ENCODE results near the gene RBM34. TPM values are rescaled to one million over a fixed set of nuclear protein-coding genes. Genes with fewer than 3 reads are reported as not detected.

Gene RBM34
- total RNA-seq, 1 donor from 2014 or later: 94.2 TPM

GRCh38 chr1:235181561-235182245, 20.7 kb upstream of the RBM34 start:
- Mint-ChIP-seq H3K4me1 (ENCODE audit: low read depth, unreplicated experiment) (peaks cover 8% of the 10 kb centered on the region), H3K4me3 (ENCODE audit: unreplicated experiment) (no peak overlapping the region), H3K9me3 (ENCODE audit: unreplicated experiment) (peaks cover 5% of the 10 kb centered on the region), H3K27me3 (ENCODE audit: unreplicated experiment) (no peaks in the 10 kb centered on the region), H3K36me3 (ENCODE audit: unreplicated experiment) (no peaks in the 10 kb centered on the region), H3K27ac (ENCODE audit: unreplicated experiment) (no peak overlapping the region)
- DNase-seq: no peak
- TF ChIP-seq CTCF (IDR thresholded peaks at IDR 0.05; ENCODE audit: partially characterized antibody, unreplicated experiment): no peak

DNA sequence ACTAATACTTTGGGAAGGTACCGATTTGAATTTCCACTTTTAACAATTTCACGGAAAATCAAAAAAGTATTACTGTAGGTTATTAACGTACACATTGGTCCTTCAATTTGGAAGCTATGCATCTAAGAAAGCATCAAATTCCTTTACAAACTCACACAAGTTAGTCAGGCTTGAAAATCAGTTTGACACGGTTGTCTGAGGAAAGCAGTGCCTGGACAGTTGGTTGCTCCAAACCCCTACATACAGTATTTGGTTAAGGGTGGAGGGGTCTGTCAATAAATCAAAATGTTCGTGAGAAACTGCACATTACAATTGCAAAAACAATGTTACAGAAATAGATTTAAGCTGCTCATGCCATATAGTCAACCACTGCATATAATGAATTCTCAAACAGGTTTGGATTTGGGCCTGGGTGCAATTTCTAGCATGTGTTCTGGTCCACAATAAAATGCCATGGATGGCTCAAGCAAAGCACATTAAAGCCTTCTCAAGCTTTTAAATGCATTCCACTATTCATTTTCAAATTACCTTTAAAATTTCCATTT, 19.9 kb upstream of the RBM34 start:
- Mint-ChIP-seq H3K27me3 (ENCODE audit: unreplicated experiment) (no peaks in the 10 kb centered on the region), H3K4me3 (ENCODE audit: unreplicated experiment) (no peak overlapping the region), H3K36me3 (ENCODE audit: unreplicated experiment) (no peaks in the 10 kb centered on the region), H3K9me3 (ENCODE audit: unreplicated experiment) (peaks cover 3% of the 10 kb centered on the region), H3K4me1 (ENCODE audit: low read depth, unreplicated experiment) (peaks cover 7% of the 10 kb centered on the region), H3K27ac (ENCODE audit: unreplicated experiment) (no peak overlapping the region)
- TF ChIP-seq CTCF (IDR thresholded peaks at IDR 0.05; ENCODE audit: partially characterized antibody, unreplicated experiment): no peak
- DNase-seq: no peak

- DNase-seq: peak; percentile 48
- H3K4me1 Mint-ChIP-seq (ENCODE audit: low read depth, unreplicated experiment): no peaks in the 10 kb centered on the region
- no peak for TF ChIP-seq CTCF (IDR thresholded peaks at IDR 0.05; ENCODE audit: partially characterized antibody, unreplicated experiment)
- H3K4me3 Mint-ChIP-seq (ENCODE audit: unreplicated experiment): no peak overlapping the region
- H3K9me3 Mint-ChIP-seq (ENCODE audit: unreplicated experiment): no peaks in the 10 kb centered on the region
- no peaks in the 10 kb centered on the region for H3K27me3 Mint-ChIP-seq (ENCODE audit: unreplicated experiment)
- peaks cover 4% of the 10 kb centered on the region for H3K36me3 Mint-ChIP-seq (ENCODE audit: unreplicated experiment)
- H3K27ac Mint-ChIP-seq (ENCODE audit: unreplicated experiment): no peak overlapping the region
These were observed 15.4 kb upstream of the RBM34 start for GRCh38 chr1:235176486-235176885.

DNA sequence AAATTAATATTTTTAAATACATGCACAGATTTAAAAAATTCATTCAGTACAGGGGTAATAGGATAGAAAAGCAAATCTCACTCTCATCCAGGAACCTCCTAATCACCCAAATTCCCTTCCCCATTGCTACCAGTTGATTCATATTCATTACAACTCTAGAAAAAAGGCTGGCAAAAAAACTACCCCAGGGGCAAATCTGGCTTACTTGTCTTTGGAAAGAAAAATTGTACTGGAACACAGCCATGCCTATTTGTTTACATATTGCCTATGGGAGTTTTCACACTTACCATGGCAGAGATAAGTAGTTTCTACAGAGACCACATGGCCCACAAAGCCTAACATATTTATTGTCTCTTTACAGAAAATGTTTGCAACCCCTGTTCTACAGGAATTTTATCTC, 8.9 kb upstream of the RBM34 start:
- DNase-seq: no peak
- Mint-ChIP-seq H3K4me1 (ENCODE audit: low read depth, unreplicated experiment) (no peaks in the 10 kb centered on the region), H3K36me3 (ENCODE audit: unreplicated experiment) (peaks cover 2% of the 10 kb centered on the region), H3K4me3 (ENCODE audit: unreplicated experiment) (no peak overlapping the region), H3K27ac (ENCODE audit: unreplicated experiment) (no peak overlapping the region), H3K27me3 (ENCODE audit: unreplicated experiment) (peaks cover 1% of the 10 kb centered on the region), H3K9me3 (ENCODE audit: unreplicated experiment) (peaks cover 2% of the 10 kb centered on the region)
- no peak for TF ChIP-seq CTCF (IDR thresholded peaks at IDR 0.05; ENCODE audit: partially characterized antibody, unreplicated experiment)

DNA sequence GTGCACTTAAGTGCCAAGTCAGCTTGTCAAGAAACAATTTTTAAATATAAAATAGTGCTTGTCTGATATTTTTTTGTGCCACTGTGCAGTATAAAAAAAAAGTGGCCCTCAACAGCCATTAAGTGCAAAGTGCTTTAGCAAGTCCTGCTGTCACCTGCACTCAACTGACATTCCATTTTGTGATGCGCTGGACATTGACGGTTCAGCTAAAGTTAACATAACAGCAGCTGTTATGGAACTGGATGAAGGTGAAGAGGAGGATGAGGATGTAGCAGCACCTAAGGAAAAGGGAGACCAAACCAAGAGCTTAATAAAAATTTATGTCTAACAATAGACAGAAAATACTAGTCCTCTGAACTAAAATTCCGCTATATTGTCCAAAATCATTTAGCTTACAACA, 7.3 kb upstream of the RBM34 start:
- H3K27me3 Mint-ChIP-seq (ENCODE audit: unreplicated experiment): peaks cover 1% of the 10 kb centered on the region
- H3K27ac Mint-ChIP-seq (ENCODE audit: unreplicated experiment): no peak overlapping the region
- DNase-seq: no peak
- H3K4me3 Mint-ChIP-seq (ENCODE audit: unreplicated experiment): no peak overlapping the region
- no peaks in the 10 kb centered on the region for H3K4me1 Mint-ChIP-seq (ENCODE audit: low read depth, unreplicated experiment)
- no peaks in the 10 kb centered on the region for H3K36me3 Mint-ChIP-seq (ENCODE audit: unreplicated experiment)
- H3K9me3 Mint-ChIP-seq (ENCODE audit: unreplicated experiment): peaks cover 3% of the 10 kb centered on the region
- TF ChIP-seq CTCF (IDR thresholded peaks at IDR 0.05; ENCODE audit: partially characterized antibody, unreplicated experiment): no peak
